GM12801 (cell line): ENCODE data around the gene KRT16.

Experiments used
- TF ChIP-seq, protein P1 (sequence below): IDR thresholded peaks from one replicate; pipeline ENCODE4 v1.5.1; 2011; ENCODE audit warnings: control low read depth; ENCODE audit not compliant: insufficient read length; ENCODE audit errors: extremely low read depth

Gene KRT16

DNA sequence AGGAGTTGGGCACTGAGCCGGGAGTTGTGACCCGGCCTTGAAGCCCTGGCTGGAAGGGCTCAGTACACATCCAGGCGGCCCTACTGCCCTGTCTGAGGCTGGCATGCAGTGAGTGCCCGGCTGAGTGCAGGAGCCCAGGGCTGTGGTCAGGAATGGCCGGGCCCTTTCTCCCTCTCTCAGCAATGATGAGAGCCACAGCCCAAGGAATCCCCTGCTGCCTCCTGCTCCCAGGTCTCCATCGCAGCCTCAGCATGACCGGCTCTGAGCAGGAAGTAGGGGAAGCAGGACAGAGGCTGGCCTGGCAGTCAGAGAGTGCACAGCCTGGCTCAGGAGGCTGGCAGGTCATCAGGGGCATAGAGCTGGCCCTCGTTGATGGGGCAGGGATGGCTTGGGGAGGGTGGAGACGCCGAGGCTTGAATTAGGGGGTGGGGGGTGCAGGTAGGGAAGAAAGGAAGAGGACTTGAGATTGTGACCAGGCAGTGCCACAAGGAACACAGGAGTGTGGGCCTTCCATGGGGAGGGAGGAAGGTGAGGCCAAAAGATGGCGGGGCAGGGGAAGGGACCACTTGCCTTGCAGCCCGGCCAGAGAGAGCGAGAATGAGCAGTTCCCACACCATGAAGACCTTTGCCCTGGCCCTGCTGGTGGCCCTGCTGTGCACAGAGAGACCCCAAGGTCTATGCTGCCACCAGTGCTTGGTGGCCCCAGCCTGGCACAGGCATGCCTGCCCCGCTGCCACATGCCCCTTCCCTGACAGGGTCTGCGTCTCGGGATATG is 43.9 kb upstream of the KRT16 start:
- TF ChIP-seq, protein P1, sequence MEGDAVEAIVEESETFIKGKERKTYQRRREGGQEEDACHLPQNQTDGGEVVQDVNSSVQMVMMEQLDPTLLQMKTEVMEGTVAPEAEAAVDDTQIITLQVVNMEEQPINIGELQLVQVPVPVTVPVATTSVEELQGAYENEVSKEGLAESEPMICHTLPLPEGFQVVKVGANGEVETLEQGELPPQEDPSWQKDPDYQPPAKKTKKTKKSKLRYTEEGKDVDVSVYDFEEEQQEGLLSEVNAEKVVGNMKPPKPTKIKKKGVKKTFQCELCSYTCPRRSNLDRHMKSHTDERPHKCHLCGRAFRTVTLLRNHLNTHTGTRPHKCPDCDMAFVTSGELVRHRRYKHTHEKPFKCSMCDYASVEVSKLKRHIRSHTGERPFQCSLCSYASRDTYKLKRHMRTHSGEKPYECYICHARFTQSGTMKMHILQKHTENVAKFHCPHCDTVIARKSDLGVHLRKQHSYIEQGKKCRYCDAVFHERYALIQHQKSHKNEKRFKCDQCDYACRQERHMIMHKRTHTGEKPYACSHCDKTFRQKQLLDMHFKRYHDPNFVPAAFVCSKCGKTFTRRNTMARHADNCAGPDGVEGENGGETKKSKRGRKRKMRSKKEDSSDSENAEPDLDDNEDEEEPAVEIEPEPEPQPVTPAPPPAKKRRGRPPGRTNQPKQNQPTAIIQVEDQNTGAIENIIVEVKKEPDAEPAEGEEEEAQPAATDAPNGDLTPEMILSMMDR, result no peak

DNA sequence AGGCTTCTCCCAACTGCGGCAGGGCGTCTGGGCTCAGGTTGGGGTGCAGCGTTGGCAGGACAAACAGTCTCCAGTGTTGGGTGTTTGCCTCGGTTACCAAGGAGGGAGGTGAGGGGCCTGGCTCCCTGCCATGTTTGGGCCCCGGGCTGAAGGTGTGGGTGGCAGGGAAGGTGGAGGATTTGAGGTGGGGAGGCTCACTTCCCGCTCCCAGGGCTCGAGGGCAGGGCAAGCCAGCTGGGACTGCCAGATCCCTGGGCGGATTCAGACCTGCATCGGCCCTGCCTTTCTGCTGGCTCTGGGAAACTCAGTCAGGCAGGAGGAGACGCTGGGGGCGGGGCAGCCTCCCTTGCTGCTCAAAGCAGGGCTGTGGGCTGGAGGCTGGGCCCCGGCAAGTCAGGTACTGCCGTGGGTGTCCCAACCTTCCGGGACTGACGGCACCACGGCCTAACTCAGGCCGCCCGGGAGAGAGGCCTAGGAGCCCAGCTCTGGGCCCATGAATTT is 43.1 kb upstream of the KRT16 start:
- TF ChIP-seq, protein P1, result no peak

DNA sequence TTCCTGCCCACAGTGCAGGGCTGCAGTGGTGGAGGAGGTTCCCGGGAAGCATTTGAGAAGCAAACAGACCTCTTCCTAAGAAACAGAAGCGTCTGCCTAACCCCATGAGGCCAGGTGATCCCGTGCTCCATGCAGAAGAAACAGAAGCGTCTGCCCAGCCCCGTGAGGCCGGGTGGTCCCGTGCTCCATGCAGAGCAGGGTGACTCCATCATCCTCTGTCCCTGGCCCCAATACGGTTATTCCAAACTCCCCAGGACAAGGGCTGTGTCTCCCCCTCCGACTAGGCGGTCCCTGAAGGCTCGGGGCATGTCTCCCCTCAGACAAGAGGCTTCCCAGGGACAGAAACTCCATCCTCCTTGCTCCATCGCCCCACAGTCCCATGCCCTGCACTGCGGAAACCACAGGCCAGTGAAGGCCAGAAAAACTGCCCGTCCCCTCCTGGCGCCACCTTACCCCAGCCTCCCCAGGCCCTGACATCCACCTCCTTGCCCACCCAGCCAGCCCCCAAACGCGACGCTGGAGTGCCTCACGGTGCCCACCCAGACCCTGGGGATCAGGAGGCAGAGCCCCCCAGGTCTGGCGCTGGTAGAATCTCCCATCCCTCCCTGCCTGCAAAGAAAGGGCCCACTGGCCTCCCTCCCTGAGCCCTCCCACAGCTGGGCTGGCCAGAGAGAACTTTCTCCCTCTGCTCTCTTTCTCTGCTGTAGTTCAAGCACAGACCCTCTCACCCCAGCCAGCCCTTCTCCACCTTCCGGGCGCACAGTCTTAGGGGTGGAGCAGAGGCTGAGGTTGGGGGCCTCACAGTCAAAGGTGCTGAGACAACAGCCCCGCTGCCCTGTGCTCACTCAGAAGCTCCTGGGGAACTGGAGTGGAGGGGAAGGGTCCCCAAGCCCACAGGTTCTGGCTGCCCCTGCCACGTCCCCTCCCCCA is 42.4 kb upstream of the KRT16 start:
- TF ChIP-seq, protein P1, result no peak

DNA sequence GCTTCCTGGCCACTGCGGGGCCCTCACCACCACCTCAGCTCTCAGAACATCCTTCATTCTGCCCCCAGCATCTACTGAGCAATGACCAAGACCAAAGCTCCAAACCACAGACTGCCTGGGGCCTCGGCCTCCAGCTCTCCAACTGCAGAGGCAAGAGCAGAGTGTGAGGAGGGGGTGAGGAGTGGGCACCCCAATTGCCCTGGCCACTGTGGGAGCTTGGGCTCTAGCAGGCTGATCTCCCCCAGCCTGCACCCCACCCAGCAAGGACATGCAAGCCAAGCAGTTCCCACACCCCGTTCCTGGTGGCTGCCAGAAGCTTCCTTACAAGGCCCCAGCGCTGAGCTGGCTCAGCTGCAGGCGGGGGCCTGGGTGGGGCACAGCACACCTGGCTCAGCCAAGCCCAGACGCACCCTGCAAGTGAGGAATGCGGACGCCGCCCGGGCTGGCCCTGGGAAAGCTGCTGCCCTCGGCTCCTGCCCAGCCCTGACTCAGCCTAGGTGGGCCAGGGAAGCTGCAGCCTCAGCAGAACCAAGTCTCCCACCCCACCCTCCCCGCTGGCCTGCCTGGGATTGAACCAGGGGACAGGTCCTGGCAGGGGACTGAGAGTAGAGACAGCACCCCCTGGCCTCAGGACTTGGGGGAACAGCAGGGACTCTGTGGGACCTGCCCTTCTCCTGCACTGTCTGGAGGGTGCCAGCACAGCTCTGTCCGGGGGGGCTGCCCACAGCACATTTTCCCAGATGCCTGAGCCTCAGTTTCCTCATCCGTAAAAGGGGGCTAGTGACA is 41.5 kb upstream of the KRT16 start:
- TF ChIP-seq, protein P1, result no peak

DNA sequence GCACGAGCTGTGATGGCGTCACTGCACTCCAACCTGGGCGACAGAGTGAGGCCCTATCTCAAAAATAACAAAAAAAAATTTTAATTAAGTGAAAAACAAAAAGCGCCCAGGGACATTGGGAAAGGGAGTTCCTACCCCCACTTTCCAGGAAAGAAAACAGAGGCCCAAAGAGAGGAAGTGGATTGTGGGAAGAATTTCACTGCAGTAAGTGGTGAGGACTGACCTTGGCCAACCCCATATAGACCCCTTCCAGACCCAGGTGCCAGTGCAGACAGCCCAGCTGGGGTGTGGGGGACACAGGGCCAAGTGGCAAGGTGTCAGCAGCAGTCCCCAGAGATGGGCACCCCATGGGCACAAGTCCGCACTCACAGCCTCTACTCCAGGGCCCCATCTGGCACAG is 40.9 kb upstream of the KRT16 start:
- TF ChIP-seq, protein P1, result no peak

DNA sequence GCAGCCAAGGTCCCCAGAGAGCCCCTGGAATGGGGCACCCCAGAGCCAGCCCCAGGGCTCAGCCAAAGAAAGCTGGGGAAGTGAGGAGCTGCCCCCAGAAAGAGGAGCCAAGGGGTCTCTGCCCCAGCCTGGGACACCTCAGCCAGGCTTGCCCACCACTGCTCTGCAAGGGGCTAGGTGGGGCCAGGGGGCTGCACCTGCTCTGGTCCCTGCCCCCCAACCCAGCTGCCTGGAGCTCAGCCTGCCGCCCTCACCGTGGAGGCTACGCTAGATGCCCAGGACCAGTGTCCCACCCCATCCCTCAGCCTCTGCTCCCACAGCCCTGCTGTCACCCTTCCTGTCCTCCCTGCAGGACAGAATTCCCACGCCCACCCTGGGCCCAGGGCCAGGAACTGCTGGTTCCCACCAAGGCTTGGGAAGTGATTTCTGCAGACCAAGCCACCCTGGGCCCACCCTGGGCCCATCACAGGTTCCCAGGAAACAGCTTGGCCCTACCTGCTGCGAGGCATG is 39.9 kb upstream of the KRT16 start:
- TF ChIP-seq, protein P1, result no peak
